PC-9 (cell line): Measurements from ENCODE around the gene ABCA5. TPM values are rescaled to one million over a fixed set of nuclear protein-coding genes. Genes with fewer than 3 reads are reported as not detected.

Experiments
- BruUV-seq: library from RNA; stranded (reverse); fragments of 400-500 nt; replicated peaks from 2 replicates; lab custom pipeline; 2021; lab: Mats Ljungman, UMichigan
- CTCF ChIA-PET: fragments of 300-600 bp; sonication (Branson Sonifier 250); formaldehyde crosslinking; loops from one replicate; lab custom pipeline; 2022; ENCODE audit warnings: antibody characterized with exemption; lab: Charles Lee
- POLR2A ChIA-PET: fragments of 300-600 bp; sonication (Branson Sonifier 250); formaldehyde crosslinking; loops from one replicate; lab custom pipeline; 2022; ENCODE audit warnings: antibody characterized with exemption; ENCODE audit not compliant: unreplicated experiment; lab: Charles Lee
- DNase-seq, 2 experiments: peaks; one replicate each; pipeline versions ENCODE4 v3.0.0 to v3.0.0-alpha.2; 2015 to 2022; ENCODE audit warnings: mixed read lengths in 1 of 2
- H2AFZ ChIP-seq: fragments of 200-600 bp; sonication (generic); 2 replicates; pipeline ENCODE4 v1.8.1; 2017; ENCODE audit warnings: antibody characterized with exemption
- H3F3A ChIP-seq: fragments of 200-600 bp; sonication (generic); 2 replicates; pipeline ENCODE4 v1.8.1; 2017; ENCODE audit warnings: antibody characterized with exemption, mild to moderate bottlenecking, low read depth; ENCODE audit not compliant: insufficient read depth
- H3K27ac ChIP-seq: fragments of 200-600 bp; sonication (generic); 2 replicates; pipeline ENCODE4 v1.6.1; 2016; ENCODE audit warnings: mixed run types
- H3K27me3 ChIP-seq: fragments of 200-600 bp; sonication (generic); 2 replicates; pipeline ENCODE4 v1.6.1; 2016; ENCODE audit warnings: low read depth, mixed run types; ENCODE audit not compliant: insufficient read depth
- H3K36me3 ChIP-seq: fragments of 200-600 bp; sonication (generic); 2 replicates; pipeline ENCODE4 v1.6.1; 2016; ENCODE audit warnings: low read depth, mixed run types
- H3K4me1 ChIP-seq: fragments of 200-600 bp; sonication (generic); replicated peaks from 2 replicates; pipeline ENCODE4 v1.6.1; 2016; ENCODE audit warnings: mixed run types; ENCODE audit not compliant: insufficient read depth
- H3K4me2 ChIP-seq: fragments of 200-600 bp; sonication (generic); 2 replicates; pipeline ENCODE4 v1.6.1; 2017; ENCODE audit warnings: mixed run types
- H3K4me3 ChIP-seq: fragments of 200-600 bp; sonication (generic); 2 replicates; pipeline ENCODE4 v1.6.1; 2016; ENCODE audit warnings: mixed run types
- H3K79me2 ChIP-seq: fragments of 200-600 bp; sonication (generic); 2 replicates; pipeline ENCODE4 v1.6.1; 2017; ENCODE audit warnings: low read depth, mixed run types
- H3K9me2 ChIP-seq: fragments of 200-600 bp; sonication (generic); 2 replicates; pipeline ENCODE4 v1.8.1; 2017; ENCODE audit warnings: mild to moderate bottlenecking; ENCODE audit not compliant: insufficient read depth
- H3K9me3 ChIP-seq: fragments of 200-600 bp; sonication (generic); 2 replicates; pipeline ENCODE4 v1.8.1; 2016; ENCODE audit warnings: low read depth; ENCODE audit not compliant: insufficient read depth
- H4K20me1 ChIP-seq: fragments of 200-600 bp; sonication (generic); 2 replicates; pipeline ENCODE4 v1.8.1; 2017; ENCODE audit not compliant: insufficient read depth
- CTCF ChIP-seq: fragments of 200-600 bp; sonication (generic); conservative IDR thresholded peaks from 2 replicates; pipeline ENCODE4 v1.6.1; 2017; ENCODE audit warnings: mixed run types, antibody characterized with exemption, mild to moderate bottlenecking, moderate library complexity
- EZH2 ChIP-seq: fragments of 200-600 bp; sonication (generic); IDR thresholded peaks from 2 replicates; pipeline ENCODE4 v1.8.0; 2017; ENCODE audit warnings: antibody characterized with exemption, low read depth
- intact Hi-C: fragments of 100-400 bp; cut with micrococcal nuclease; formaldehyde crosslinking; loops from one replicate; pipeline ENCODE4 v1.10.0; 2022; ENCODE audit not compliant: unreplicated experiment
- total RNA-seq: library from RNA; stranded (reverse); gene quantifications from 2 replicates; pipeline ENCODE4 v1.2.3, GENCODE V29; 2021

The ABCA5 gene
- total RNA-seq, 1 experiment from 2014 or later: 3.8 TPM

- no peak overlapping the region for H3K27ac ChIP-seq
- no peaks in the 10 kb centered on the region for H4K20me1 ChIP-seq
- ChIA-PET POLR2A (no interaction called here), CTCF (no interaction called here)
- no peaks in the 10 kb centered on the region for H3K79me2 ChIP-seq
- H3K4me3 ChIP-seq: no peak overlapping the region
- no peaks in the 10 kb centered on the region for H3K9me3 ChIP-seq
- peaks cover 22% of the 10 kb centered on the region for H3F3A ChIP-seq
- no peak overlapping the region for H3K4me2 ChIP-seq
- no TSS peak for BruUV-seq
- no peaks in the 10 kb centered on the region for H3K27me3 ChIP-seq
- no peak for TF ChIP-seq EZH2
- TF ChIP-seq CTCF: no peak
- no peaks in the 10 kb centered on the region for H3K9me2 ChIP-seq
- H2AFZ ChIP-seq: no peak overlapping the region
- H3K36me3 ChIP-seq: no peaks in the 10 kb centered on the region
- H3K4me1 ChIP-seq: peaks cover 30% of the 10 kb centered on the region
- intact Hi-C loops: no loop called here
- DNase-seq: no peak
Measured at GRCh38 chr17:69265873-69266272, 61.1 kb downstream of the ABCA5 start.

GRCh38 chr17:69254187-69254586, 72.7 kb downstream of the ABCA5 start:
- no peaks in the 10 kb centered on the region for H3K9me3 ChIP-seq
- H3F3A ChIP-seq: no peaks in the 10 kb centered on the region
- H3K27me3 ChIP-seq: no peaks in the 10 kb centered on the region
- POLR2A ChIA-PET: no interaction called here
- H4K20me1 ChIP-seq: no peaks in the 10 kb centered on the region
- H3K4me2 ChIP-seq: no peak overlapping the region
- no peak for DNase-seq
- H3K9me2 ChIP-seq: no peaks in the 10 kb centered on the region
- no peak for TF ChIP-seq CTCF
- no peak for TF ChIP-seq EZH2
- H3K4me3 ChIP-seq: no peak overlapping the region
- H3K27ac ChIP-seq: no peak overlapping the region
- CTCF ChIA-PET: no interaction called here
- H3K36me3 ChIP-seq: no peaks in the 10 kb centered on the region
- H3K79me2 ChIP-seq: no peaks in the 10 kb centered on the region
- no peak overlapping the region for H2AFZ ChIP-seq
- BruUV-seq: no TSS peak
- H3K4me1 ChIP-seq: no peaks in the 10 kb centered on the region
- intact Hi-C loops: no loop called here

GRCh38 chr17:69250641-69251040, 76.3 kb downstream of the ABCA5 start:
- DNase-seq: no peak
- H3K9me2 ChIP-seq: no peaks in the 10 kb centered on the region
- H3K27ac ChIP-seq: no peak overlapping the region
- H3K79me2 ChIP-seq: no peaks in the 10 kb centered on the region
- no peaks in the 10 kb centered on the region for H3K36me3 ChIP-seq
- H3K27me3 ChIP-seq: no peaks in the 10 kb centered on the region
- BruUV-seq: no TSS peak
- no peaks in the 10 kb centered on the region for H3K9me3 ChIP-seq
- no peak overlapping the region; the same call in 1 of the 2 replicates for H2AFZ ChIP-seq
- no peak overlapping the region for H3K4me2 ChIP-seq
- intact Hi-C loops: no loop called here
- POLR2A ChIA-PET: no interaction called here
- 0 out of 2 replicates have a peak, but pooled peaks cover 2% of the 10 kb centered on the region for H3F3A ChIP-seq
- H3K4me1 ChIP-seq: peaks cover 8% of the 10 kb centered on the region; the same call in 1 of the 2 replicates
- CTCF ChIA-PET: no interaction called here
- no peak overlapping the region for H3K4me3 ChIP-seq
- no peaks in the 10 kb centered on the region for H4K20me1 ChIP-seq
- no peak for TF ChIP-seq EZH2
- TF ChIP-seq CTCF: no peak
